WTC11 (cell line): ENCODE results near the gene STK17A. TPM values are rescaled to one million over a fixed set of nuclear protein-coding genes. Genes with fewer than 3 reads are reported as not detected.

Experiments
- ATAC-seq: fragments of 200-7000 bp; cut with Tn5 transposase; 2 replicates; pipeline ENCODE4 v1.10.0; 2021; ENCODE audit warnings: mild to moderate bottlenecking, moderate library complexity
- CTCF ChIA-PET: fragments of 300-600 bp; sonication (Branson Sonifier 250); formaldehyde crosslinking; loops from one replicate; lab custom pipeline; 2021; ENCODE audit warnings: antibody characterized with exemption; lab: Charles Lee
- POLR2A ChIA-PET: fragments of 350-600 bp; sonication (Branson Sonifier 250); formaldehyde crosslinking; loops from one replicate; lab custom pipeline; 2021; ENCODE audit warnings: antibody characterized with exemption; lab: Charles Lee
- DNase-seq: peaks from one replicate; pipeline ENCODE4 v3.0.0; 2021; ENCODE audit warnings: low spot score
- H3K27ac Mint-ChIP-seq: 2 replicates; pipeline ENCODE4 v1.8.0; 2021; ENCODE audit warnings: mixed read lengths
- H3K27me3 Mint-ChIP-seq: 2 replicates; pipeline ENCODE4 v1.8.0; 2021; ENCODE audit warnings: low read depth, mild to moderate bottlenecking, moderate library complexity, mixed read lengths
- H3K36me3 Mint-ChIP-seq: 2 replicates; pipeline ENCODE4 v1.8.0; 2021; ENCODE audit warnings: mixed read lengths
- H3K4me1 Mint-ChIP-seq: 2 replicates; pipeline ENCODE4 v1.8.0; 2022; ENCODE audit warnings: mixed read lengths
- H3K4me3 Mint-ChIP-seq: 2 replicates; pipeline ENCODE4 v1.8.0; 2021; ENCODE audit warnings: mild to moderate bottlenecking, moderate library complexity, mixed read lengths
- H3K9me3 Mint-ChIP-seq: 2 replicates; pipeline ENCODE4 v1.8.0; 2021; ENCODE audit warnings: mixed read lengths
- ATF1 ChIP-seq: sonication (generic); formaldehyde crosslinking; IDR thresholded peaks from 2 replicates; pipeline ENCODE4 v1.8.1; 2023; ENCODE audit warnings: mild to moderate bottlenecking, moderate library complexity, missing genetic modification reagents
- ATF3 ChIP-seq: sonication (generic); formaldehyde crosslinking; conservative IDR thresholded peaks from 2 replicates; pipeline ENCODE4 v1.8.1; 2022; ENCODE audit warnings: mild to moderate bottlenecking, missing genetic modification reagents
- CREB1 ChIP-seq: sonication (generic); formaldehyde crosslinking; IDR thresholded peaks from 2 replicates; pipeline ENCODE4 v1.8.0; 2023; ENCODE audit warnings: mild to moderate bottlenecking, missing genetic modification reagents
- E2F5 ChIP-seq: sonication (generic); formaldehyde crosslinking; IDR thresholded peaks from 2 replicates; pipeline ENCODE4 v1.8.1; 2022; ENCODE audit warnings: mild to moderate bottlenecking, moderate library complexity, missing genetic modification reagents
- EMX1 ChIP-seq: fragments of 250-450 bp; sonication (Bioruptor Pico); IDR thresholded peaks from 2 replicates; pipeline ENCODE4 v1.8.0; 2021; ENCODE audit warnings: mild to moderate bottlenecking
- FOXP1 ChIP-seq: sonication (generic); formaldehyde crosslinking; IDR thresholded peaks from 2 replicates; pipeline ENCODE4 v1.8.0; 2022; ENCODE audit warnings: missing genetic modification reagents, mild to moderate bottlenecking, moderate library complexity, borderline replicate concordance
- GRHL2 ChIP-seq: fragments of 250-450 bp; sonication (Bioruptor Pico); IDR thresholded peaks from 2 replicates; pipeline ENCODE4 v1.8.0; 2022; ENCODE audit warnings: mild to moderate bottlenecking, moderate library complexity; ENCODE audit not compliant: insufficient replicate concordance, severe bottlenecking
- MXD4 ChIP-seq: fragments of 250-450 bp; sonication (Bioruptor Pico); IDR thresholded peaks from 2 replicates; pipeline ENCODE4 v1.8.0; 2021; ENCODE audit warnings: mild to moderate bottlenecking, moderate library complexity, borderline replicate concordance
- NR2C2 ChIP-seq: sonication (generic); formaldehyde crosslinking; IDR thresholded peaks from 2 replicates; pipeline ENCODE4 v1.8.0; 2022; ENCODE audit warnings: mild to moderate bottlenecking, missing genetic modification reagents
- NR3C1 ChIP-seq: sonication (generic); formaldehyde crosslinking; conservative IDR thresholded peaks from 2 replicates; pipeline ENCODE4 v1.8.1; 2023; ENCODE audit warnings: low read depth, mild to moderate bottlenecking, missing genetic modification reagents
- PRDM15 ChIP-seq: sonication (generic); formaldehyde crosslinking; IDR thresholded peaks from 2 replicates; pipeline ENCODE4 v1.8.0; 2022; ENCODE audit warnings: missing genetic modification reagents
- SOX15 ChIP-seq: fragments of 250-450 bp; sonication (Bioruptor Pico); IDR thresholded peaks from 2 replicates; pipeline ENCODE4 v1.9.0; 2021; ENCODE audit warnings: mild to moderate bottlenecking
- SP1 ChIP-seq: sonication (generic); formaldehyde crosslinking; conservative IDR thresholded peaks from 2 replicates; pipeline ENCODE4 v1.8.1; 2022; ENCODE audit warnings: missing genetic modification reagents
- USF1 ChIP-seq: sonication (generic); formaldehyde crosslinking; IDR thresholded peaks from 2 replicates; pipeline ENCODE4 v1.8.0; 2022; ENCODE audit warnings: mild to moderate bottlenecking, missing genetic modification reagents
- ZNF263 ChIP-seq: sonication (generic); formaldehyde crosslinking; IDR thresholded peaks from 2 replicates; pipeline ENCODE4 v1.8.1; 2022; ENCODE audit warnings: low read depth, mild to moderate bottlenecking, moderate library complexity, missing genetic modification reagents
- ZNF317 ChIP-seq: sonication (generic); formaldehyde crosslinking; IDR thresholded peaks from 2 replicates; pipeline ENCODE4 v1.8.1; 2023; ENCODE audit warnings: low read depth, mild to moderate bottlenecking, moderate library complexity, missing genetic modification reagents, borderline replicate concordance
- ZNF396 ChIP-seq: fragments of 250-450 bp; sonication (Bioruptor Pico); IDR thresholded peaks from 2 replicates; pipeline ENCODE4 v1.8.0; 2021; ENCODE audit warnings: mild to moderate bottlenecking, moderate library complexity, borderline replicate concordance
- ZNF425 ChIP-seq: fragments of 250-450 bp; sonication (Bioruptor Pico); conservative IDR thresholded peaks from 2 replicates; pipeline ENCODE4 v1.9.0; 2021; ENCODE audit warnings: mild to moderate bottlenecking
- ZNF671 ChIP-seq: fragments of 250-450 bp; sonication (Bioruptor Pico); IDR thresholded peaks from 2 replicates; pipeline ENCODE4 v1.8.0; 2021; ENCODE audit warnings: mild to moderate bottlenecking
- total RNA-seq: library from RNA; stranded (reverse); gene quantifications from 3 replicates; pipeline ENCODE4 v1.2.3, GENCODE V29; 2021

The STK17A gene
- total RNA-seq, 1 experiment from 2014 or later = 17.6 TPM

GRCh38 chr7:43540471-43540870, 42.4 kb upstream of the STK17A start (continued):
- TF ChIP-seq ATF1 = no peak
- TF ChIP-seq EMX1 (CRISPR knock-in tag) = no peak

- ChIA-PET POLR2A (no interaction called here), CTCF (no interaction called here)
- H3K27ac Mint-ChIP-seq = no peak overlapping the region
- ATAC-seq (no peak), DNase-seq (no peak)
- no peaks in the 10 kb centered on the region for H3K27me3 Mint-ChIP-seq
- H3K4me1 Mint-ChIP-seq = peaks cover 3% of the 10 kb centered on the region; the same call in 1 of the 2 replicates
- no peak overlapping the region for H3K4me3 Mint-ChIP-seq
- H3K9me3 Mint-ChIP-seq = no peaks in the 10 kb centered on the region
- TF ChIP-seq SP1 (CRISPR knock-in tag) (no peak), PRDM15 (no peak), ZNF671 (CRISPR knock-in tag) (no peak), FOXP1 (CRISPR knock-in tag) (no peak), NR3C1 (no peak), ATF1 (no peak), ZNF396 (no peak), ATF3 (CRISPR knock-in tag) (no peak), E2F5 (CRISPR knock-in tag) (no peak), NR2C2 (no peak), ZNF425 (no peak), GRHL2 (no peak), USF1 (CRISPR knock-in tag) (no peak), SOX15 (no peak), ZNF263 (CRISPR knock-in tag) (no peak)
- H3K36me3 Mint-ChIP-seq = no peaks in the 10 kb centered on the region
These were observed 40.2 kb upstream of the STK17A start for GRCh38 chr7:43542716-43543115.

GRCh38 chr7:43546231-43546630, 36.7 kb upstream of the STK17A start:
- POLR2A ChIA-PET = no interaction called here
- Mint-ChIP-seq H3K9me3 (no peaks in the 10 kb centered on the region), H3K4me3 (no peak overlapping the region), H3K27ac (no peak overlapping the region), H3K27me3 (no peaks in the 10 kb centered on the region), H3K36me3 (no peaks in the 10 kb centered on the region), H3K4me1 (no peaks in the 10 kb centered on the region)
- CTCF ChIA-PET = no interaction called here
- no peak for DNase-seq
- no peak for ATAC-seq
- no peak for TF ChIP-seq ZNF317 (CRISPR knock-in tag)
- TF ChIP-seq CREB1 (CRISPR knock-in tag) = no peak
- TF ChIP-seq PRDM15 = no peak
- TF ChIP-seq MXD4 = no peak
